Glutamatergic neuron (in vitro differentiated cells): ENCODE results near the gene D2HGDH. TPM values are rescaled to one million over a fixed set of nuclear protein-coding genes. Genes with fewer than 3 reads are reported as not detected.

ENCODE experiments used
- DNase-seq: peaks from one replicate; pipeline ENCODE4 v3.0.0; 2022
- H3K27ac Mint-ChIP-seq: one replicate; pipeline ENCODE4 v1.8.0; 2020; ENCODE audit warnings: mild to moderate bottlenecking, mixed read lengths, inconsistent platforms; ENCODE audit not compliant: unreplicated experiment
- H3K27me3 Mint-ChIP-seq: one replicate; pipeline ENCODE4 v1.8.0; 2020; ENCODE audit warnings: mild to moderate bottlenecking, moderate library complexity, mixed read lengths, inconsistent platforms; ENCODE audit not compliant: unreplicated experiment
- H3K36me3 Mint-ChIP-seq: one replicate; pipeline ENCODE4 v1.8.0; 2020; ENCODE audit warnings: mild to moderate bottlenecking, mixed read lengths, inconsistent platforms; ENCODE audit not compliant: unreplicated experiment
- H3K4me1 Mint-ChIP-seq: one replicate; pipeline ENCODE4 v1.8.0; 2020; ENCODE audit warnings: mild to moderate bottlenecking, low read depth, mixed read lengths, inconsistent platforms; ENCODE audit not compliant: unreplicated experiment
- H3K4me3 Mint-ChIP-seq: one replicate; pipeline ENCODE4 v1.8.0; 2020; ENCODE audit warnings: mild to moderate bottlenecking, mixed read lengths, inconsistent platforms; ENCODE audit not compliant: unreplicated experiment
- H3K9me3 Mint-ChIP-seq: one replicate; pipeline ENCODE4 v1.8.0; 2020; ENCODE audit warnings: mild to moderate bottlenecking, moderate library complexity, mixed read lengths, inconsistent platforms; ENCODE audit not compliant: unreplicated experiment
- CTCF ChIP-seq: fragments of 200-600 bp; sonication (generic); IDR thresholded peaks from one replicate; pipeline ENCODE4 v1.5.0; 2021; ENCODE audit not compliant: partially characterized antibody, unreplicated experiment
- total RNA-seq: library from RNA; stranded (reverse); fragmentation: NEBNext Ultra II Directional; extraction: Animal tissue kit (Norgen Biotek cat#: 25700); gene quantifications from one replicate; pipeline ENCODE4 v1.2.1, GENCODE V29; 2021; ENCODE audit not compliant: unreplicated experiment

D2HGDH gene
- total RNA-seq, 1 donor from 2014 or later = 12.5 TPM

DNA sequence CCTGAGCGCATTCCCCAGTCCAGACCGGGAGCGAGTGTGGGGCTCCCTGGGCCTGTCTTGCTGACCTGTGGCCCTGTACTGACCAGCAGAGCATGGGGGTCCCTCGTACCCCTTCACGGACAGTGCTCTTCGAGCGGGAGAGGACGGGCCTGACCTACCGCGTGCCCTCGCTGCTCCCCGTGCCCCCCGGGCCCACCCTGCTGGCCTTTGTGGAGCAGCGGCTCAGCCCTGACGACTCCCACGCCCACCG, 79.9 kb downstream of the D2HGDH start:
- no peak overlapping the region for H3K27ac Mint-ChIP-seq
- no peaks in the 10 kb centered on the region for H3K9me3 Mint-ChIP-seq
- no peaks in the 10 kb centered on the region for H3K4me1 Mint-ChIP-seq
- DNase-seq = no peak
- no peaks in the 10 kb centered on the region for H3K36me3 Mint-ChIP-seq
- no peak overlapping the region for H3K4me3 Mint-ChIP-seq
- TF ChIP-seq CTCF = no peak
- peaks cover 3% of the 10 kb centered on the region for H3K27me3 Mint-ChIP-seq

GRCh38 chr2:241814643-241815476, 80.4 kb downstream of the D2HGDH start:
- H3K27me3 Mint-ChIP-seq = peaks cover 3% of the 10 kb centered on the region
- H3K4me3 Mint-ChIP-seq = no peak overlapping the region
- H3K27ac Mint-ChIP-seq = no peak overlapping the region
- H3K36me3 Mint-ChIP-seq = no peaks in the 10 kb centered on the region
- no peak for DNase-seq
- no peaks in the 10 kb centered on the region for H3K9me3 Mint-ChIP-seq
- no peaks in the 10 kb centered on the region for H3K4me1 Mint-ChIP-seq
- TF ChIP-seq CTCF = no peak

DNA sequence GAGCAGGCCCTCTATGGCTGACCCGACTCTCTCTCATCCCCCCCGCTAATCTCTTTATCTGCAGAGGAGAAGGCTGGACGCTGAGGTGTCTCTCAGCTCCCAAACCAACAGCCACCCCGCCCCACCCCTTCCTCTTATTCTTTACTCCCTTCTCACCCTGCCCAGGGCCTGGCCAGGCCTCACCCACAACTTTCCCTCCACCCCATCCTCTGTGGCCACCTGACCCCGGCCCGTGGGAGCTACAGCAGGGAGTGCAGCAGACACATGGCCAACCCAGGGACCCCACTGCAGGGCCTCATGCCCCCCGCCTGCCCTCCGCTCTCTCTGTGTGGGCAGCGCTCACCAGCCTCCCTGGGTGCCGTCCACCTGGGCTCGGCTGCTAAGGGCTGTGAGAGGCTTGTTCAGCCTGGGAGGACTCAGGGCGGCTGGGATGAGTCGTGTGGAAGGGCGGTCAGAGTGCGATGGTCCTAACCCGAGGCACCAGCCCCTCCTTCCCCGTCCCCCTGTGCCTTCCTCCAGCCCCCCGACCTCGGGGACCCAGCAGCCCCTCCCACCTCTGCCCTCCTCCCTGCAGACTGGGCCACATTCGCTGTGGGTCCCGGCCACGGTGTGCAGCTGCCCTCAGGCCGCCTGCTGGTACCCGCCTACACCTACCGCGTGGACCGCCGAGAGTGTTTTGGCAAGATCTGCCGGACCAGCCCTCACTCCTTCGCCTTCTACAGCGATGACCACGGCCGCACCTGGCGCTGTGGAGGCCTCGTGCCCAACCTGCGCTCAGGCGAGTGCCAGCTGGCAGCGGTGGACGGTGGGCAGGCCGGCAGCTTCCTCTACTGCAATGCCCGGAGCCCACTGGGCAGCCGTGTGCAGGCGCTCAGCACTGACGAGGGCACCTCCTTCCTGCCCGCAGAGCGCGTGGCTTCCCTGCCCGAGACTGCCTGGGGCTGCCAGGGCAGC, 81.3 kb downstream of the D2HGDH start:
- H3K9me3 Mint-ChIP-seq = no peaks in the 10 kb centered on the region
- H3K4me1 Mint-ChIP-seq = no peaks in the 10 kb centered on the region
- H3K4me3 Mint-ChIP-seq = no peak overlapping the region
- no peaks in the 10 kb centered on the region for H3K36me3 Mint-ChIP-seq
- peaks cover 3% of the 10 kb centered on the region for H3K27me3 Mint-ChIP-seq
- TF ChIP-seq CTCF = no peak
- H3K27ac Mint-ChIP-seq = no peak overlapping the region
- no peak for DNase-seq

- Mint-ChIP-seq H3K4me3 (no peak overlapping the region), H3K27me3 (peaks cover 3% of the 10 kb centered on the region), H3K36me3 (no peaks in the 10 kb centered on the region), H3K9me3 (no peaks in the 10 kb centered on the region), H3K27ac (no peak overlapping the region), H3K4me1 (no peaks in the 10 kb centered on the region)
- DNase-seq = no peak
- no peak for TF ChIP-seq CTCF
These were observed 82.1 kb downstream of the D2HGDH start for GRCh38 chr2:241816431-241817121.
